Skin epidermis (tissue), 12 donors: ENCODE results near the gene ATG9A.
"Not testable (repeated sequence)": the region's sequence is repeated elsewhere in the genome, so short reads cannot be mapped to it uniquely, and the experiment has no call there.

Experiments
- H3K27ac ChIP-seq, 21 experiments: fragments of 200-600 bp; sonication (generic) in 11 of 21; one replicate each; pipeline ENCODE4 v1.5.0; 2020; ENCODE audit warnings: mild to moderate bottlenecking in 3 of 21, inconsistent platforms in 2 of 21, moderate library complexity in 2 of 21
- H3K4me3 ChIP-seq, 7 experiments: fragments of 200-600 bp; sonication (generic) in 2 of 7; one replicate each; pipeline ENCODE4 v1.5.0; 2020; ENCODE audit warnings: inconsistent platforms in 2 of 7, mild to moderate bottlenecking in 2 of 7, moderate library complexity in 1 of 7

The ATG9A gene

GRCh38 chr2:219210196-219210885, 19.1 kb downstream of the ATG9A start:
- H3K4me3 ChIP-seq = no peak overlapping the region
- peak overlapping the region in 3 of 21 experiments; percentile 24 to 62 (median 60) for H3K27ac ChIP-seq

- peak overlapping the region in 4 of 21 experiments; percentile 3 to 62 (median 14) for H3K27ac ChIP-seq
- no peak overlapping the region for H3K4me3 ChIP-seq
Measured at GRCh38 chr2:219209236-219210195, 19.9 kb downstream of the ATG9A start.

GRCh38 chr2:219207884-219208740, 21.3 kb downstream of the ATG9A start:
- peak overlapping the region in 2 of 7 experiments; percentile 66 to 75 for H3K4me3 ChIP-seq
- H3K27ac ChIP-seq = peak overlapping the region in 12 of 21 experiments; percentile 82 to 97 (median 92)

GRCh38 chr2:219207134-219207883, 22.1 kb downstream of the ATG9A start:
- H3K27ac ChIP-seq = peak overlapping the region; percentile 76 to 97 (median 91)

GRCh38 chr2:219206328-219207133, 22.9 kb downstream of the ATG9A start, which contains the start of gene ZFAND2B:
Gene ZFAND2B (plus strand): TSS chr2:219206782. CDS start chr2:219206988, 206 bp downstream.
- H3K4me3 ChIP-seq = peak within 1 kb of the TSS; percentile 52 to 77 (median 66)
- peak within 1 kb of the TSS; percentile 76 to 97 (median 91) for H3K27ac ChIP-seq

More at GRCh38 chr2:219207134-219207883, 22.1 kb downstream of the ATG9A start:
- peak overlapping the region; percentile 52 to 77 (median 66) for H3K4me3 ChIP-seq

GRCh38 chr2:219205981-219206327, 23.5 kb downstream of the ATG9A start:
- H3K27ac ChIP-seq = peak overlapping the region in 20 of 21 experiments; percentile 78 to 97 (median 92)
- peak overlapping the region; percentile 52 to 77 (median 66) for H3K4me3 ChIP-seq

GRCh38 chr2:219205165-219205538, 24.3 kb downstream of the ATG9A start:
- Histone ChIP-seq H3K27ac (no peak overlapping the region), H3K4me3 (no peak overlapping the region)

GRCh38 chr2:219204425-219205164, 24.8 kb downstream of the ATG9A start:
- Histone ChIP-seq H3K4me3 (no peak overlapping the region), H3K27ac (no peak overlapping the region)

GRCh38 chr2:219201331-219201730, 28.1 kb downstream of the ATG9A start:
- H3K4me3 ChIP-seq, H3K27ac ChIP-seq: not testable (repeated sequence)

GRCh38 chr2:219200502-219201326, 28.7 kb downstream of the ATG9A start:
- not testable (repeated sequence) for H3K4me3 ChIP-seq, H3K27ac ChIP-seq

- Histone ChIP-seq H3K27ac (no peak overlapping the region), H3K4me3 (no peak overlapping the region)
Measured at GRCh38 chr2:219199470-219200211, 29.8 kb downstream of the ATG9A start.

- Histone ChIP-seq H3K27ac (no peak overlapping the region), H3K4me3 (no peak overlapping the region)
Measured at GRCh38 chr2:219198974-219199373, 30.5 kb downstream of the ATG9A start.

GRCh38 chr2:219197388-219197787, 32.0 kb downstream of the ATG9A start:
- H3K27ac ChIP-seq = no peak overlapping the region
- no peak overlapping the region for H3K4me3 ChIP-seq

- H3K4me3 ChIP-seq = no peak overlapping the region
- no peak overlapping the region for H3K27ac ChIP-seq
Measured at GRCh38 chr2:219186754-219187456, 42.5 kb downstream of the ATG9A start.

- Histone ChIP-seq H3K4me3 (no peak overlapping the region), H3K27ac (no peak overlapping the region)
Measured at GRCh38 chr2:219184121-219184520, 45.3 kb downstream of the ATG9A start.
